OCI-LY1 (cell line): ENCODE data around the gene CHRND.

Experiments
- CTCF ChIP-seq: fragments of 200-600 bp; sonication (generic), shearing (Covaris generic); IDR thresholded peaks from 2 replicates; pipeline ENCODE4 v1.5.1; 2017; ENCODE audit warnings: mild to moderate bottlenecking, antibody characterized with exemption, low read length, moderate library complexity, mixed read lengths
- EZH2 ChIP-seq: fragments of 200-600 bp; sonication (generic), shearing (Covaris generic); IDR thresholded peaks from 2 replicates; pipeline ENCODE4 v1.8.0; 2017; ENCODE audit warnings: borderline replicate concordance, mixed run types, mild to moderate bottlenecking, antibody characterized with exemption, low read length, moderate library complexity, mixed read lengths

- no peak for TF ChIP-seq CTCF
- TF ChIP-seq EZH2, result no peak
Observed at GRCh38 chr2:232515639-232516038, 10.3 kb upstream of the CHRND start.
